Femur (tissue), 1 donor: ENCODE results near the gene PKNOX2.

Experiments used
- DNase-seq: peaks from one replicate; pipeline ENCODE4 v3.0.0-alpha.2; 2017

PKNOX2 gene

GRCh38 chr11:125174057-125174456, 9.5 kb downstream of the PKNOX2 start:
- DNase-seq: no peak

DNA sequence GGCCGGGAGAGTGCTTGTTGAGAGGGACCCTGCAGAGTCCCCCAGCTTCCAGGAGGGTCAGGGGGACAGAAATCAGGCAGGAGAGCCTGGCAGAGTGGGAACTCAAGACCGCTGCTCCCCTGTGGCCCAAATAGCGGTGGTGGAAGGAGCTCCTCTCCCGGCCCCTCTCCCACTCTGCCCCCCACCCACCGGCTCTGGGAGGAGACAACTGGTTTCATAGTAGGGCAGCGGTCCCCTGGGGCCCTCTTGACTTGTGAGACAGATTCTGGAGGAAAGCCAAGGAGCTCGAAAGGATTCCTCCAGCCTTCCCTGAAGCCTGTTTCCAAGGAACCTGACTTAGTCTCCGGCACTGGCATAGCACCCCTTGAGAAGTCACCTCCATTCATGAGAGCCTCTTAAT, 10.1 kb downstream of the PKNOX2 start:
- no peak for DNase-seq

DNA sequence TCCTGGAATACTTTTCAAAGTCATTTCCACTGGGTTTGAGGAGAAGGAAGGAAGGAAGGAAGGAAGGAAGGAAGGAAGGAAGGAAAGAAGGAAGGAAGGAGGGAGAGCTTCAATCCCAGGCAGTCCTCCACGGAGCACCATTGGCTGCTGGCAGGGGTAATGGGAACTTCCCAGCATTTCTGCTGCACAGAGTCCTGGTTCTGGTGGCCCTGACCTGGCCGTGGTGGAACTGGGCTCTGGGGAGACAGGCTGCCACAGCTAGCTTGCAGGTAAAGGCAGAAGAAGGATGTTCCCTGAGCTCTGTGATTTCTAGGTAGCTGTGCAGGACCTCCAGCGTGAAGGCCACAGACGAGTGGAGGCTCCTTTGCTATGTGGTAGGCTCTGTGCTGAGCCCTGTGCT, 10.6 kb downstream of the PKNOX2 start:
- DNase-seq: no peak

- DNase-seq: no peak
These were observed 11.5 kb downstream of the PKNOX2 start for GRCh38 chr11:125175896-125176575.

- no peak for DNase-seq
These were observed 12.3 kb downstream of the PKNOX2 start for GRCh38 chr11:125176866-125177265.

- DNase-seq: no peak
These were observed 13.0 kb downstream of the PKNOX2 start for GRCh38 chr11:125177543-125177942.

DNA sequence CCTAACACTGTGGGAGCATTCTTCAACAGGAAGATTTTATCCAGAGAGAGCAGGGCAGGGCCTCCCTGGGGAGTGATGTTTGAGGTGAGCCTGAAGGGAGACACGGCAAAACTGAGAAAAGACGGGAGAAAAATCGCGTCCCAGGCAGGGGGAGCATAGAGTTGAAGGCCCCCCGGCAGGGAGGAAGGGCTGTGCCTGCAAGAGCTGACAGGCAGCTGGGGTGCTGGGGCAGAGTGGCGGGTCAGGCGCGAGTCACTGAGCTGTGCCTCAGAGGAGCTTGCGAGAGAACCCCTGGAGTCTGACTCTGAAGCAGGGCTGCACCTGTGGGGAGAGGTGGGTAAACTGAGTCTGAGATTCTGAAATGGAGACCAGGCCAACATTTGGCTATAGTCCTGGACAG, 14.8 kb downstream of the PKNOX2 start:
- DNase-seq: no peak

DNA sequence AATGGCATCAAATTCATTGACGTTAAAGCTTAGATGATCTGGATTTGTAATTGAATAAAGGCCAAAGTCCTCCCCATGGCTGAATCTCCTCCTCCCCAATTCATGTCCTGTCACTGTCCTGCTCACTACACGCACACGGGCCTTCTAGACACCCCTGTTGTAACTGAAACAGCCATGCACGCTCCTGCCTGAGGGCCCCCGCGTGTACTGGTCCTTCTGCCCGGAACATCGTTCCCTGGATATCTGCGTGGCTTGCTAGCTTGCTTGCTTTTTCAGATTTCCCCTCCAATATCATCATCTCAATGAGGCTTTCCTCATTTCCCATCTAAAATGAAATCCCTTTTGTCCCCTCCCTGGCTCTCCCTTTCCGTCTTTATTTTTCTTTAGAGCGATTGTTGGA, 15.3 kb downstream of the PKNOX2 start:
- DNase-seq: no peak

- DNase-seq: no peak
These were observed 16.1 kb downstream of the PKNOX2 start for GRCh38 chr11:125180413-125181305.

- DNase-seq: no peak
These were observed 18.0 kb downstream of the PKNOX2 start for GRCh38 chr11:125182573-125182972.

- no peak for DNase-seq
These were observed 19.1 kb downstream of the PKNOX2 start for GRCh38 chr11:125183641-125184040.

- DNase-seq: no peak
These were observed 23.5 kb downstream of the PKNOX2 start for GRCh38 chr11:125188021-125188420.

- DNase-seq: no peak
These were observed 26.0 kb downstream of the PKNOX2 start for GRCh38 chr11:125190566-125190965.

DNA sequence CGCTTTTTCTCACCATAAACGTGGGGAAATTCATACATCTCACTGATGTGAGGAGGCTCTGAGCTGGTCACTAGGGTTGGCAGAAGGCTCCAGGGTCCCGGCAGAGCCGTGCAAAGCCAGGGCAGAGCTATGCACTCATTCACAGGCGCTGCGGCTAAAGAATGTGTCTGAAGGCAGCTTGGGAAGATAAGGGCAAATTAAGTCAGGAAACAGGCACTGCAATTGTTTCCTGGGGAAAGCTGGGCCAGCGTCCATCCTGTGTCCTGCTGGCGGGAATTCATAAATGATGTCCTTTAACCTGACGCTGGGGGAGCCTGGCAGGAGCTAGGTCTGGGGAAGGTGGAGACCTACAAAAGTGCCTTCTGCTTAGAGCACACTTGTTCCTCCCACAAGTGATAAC, 27.6 kb downstream of the PKNOX2 start:
- no peak for DNase-seq

DNA sequence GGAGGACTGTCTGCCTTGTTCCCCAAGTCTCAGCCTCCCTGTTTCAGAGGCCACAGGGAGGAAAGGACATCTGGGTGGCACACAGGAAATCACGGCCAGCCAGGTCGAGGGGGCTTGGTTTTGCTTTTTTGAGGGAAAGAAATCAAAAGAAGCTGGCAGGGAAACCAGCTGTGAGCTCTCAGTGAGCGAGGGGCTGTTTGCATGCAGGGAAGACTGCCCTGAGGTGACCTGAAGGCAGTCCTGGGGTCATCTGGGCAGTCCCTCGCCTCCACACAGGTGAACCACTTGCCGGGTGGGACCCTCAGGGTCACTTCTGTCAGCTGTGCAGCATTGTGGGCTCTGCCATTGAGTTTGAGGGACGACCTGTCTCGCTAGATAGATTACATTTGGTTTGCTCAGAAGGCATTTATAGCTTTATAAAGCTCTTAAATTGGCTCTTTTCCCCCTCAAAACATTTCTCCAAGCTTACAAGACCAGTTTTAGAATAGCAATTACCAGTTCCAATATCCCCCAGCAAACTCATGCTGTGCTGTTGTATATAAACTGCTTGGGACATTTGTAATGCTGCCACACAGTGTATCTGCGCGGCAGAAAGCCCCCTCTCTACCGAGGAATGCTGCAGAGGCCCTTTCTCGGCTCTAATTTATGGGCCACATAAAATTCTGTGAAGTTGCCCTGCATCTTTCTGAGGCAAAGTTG, 28.3 kb downstream of the PKNOX2 start:
- no peak for DNase-seq

- no peak for DNase-seq
These were observed 28.8 kb downstream of the PKNOX2 start for GRCh38 chr11:125193416-125193726.

DNA sequence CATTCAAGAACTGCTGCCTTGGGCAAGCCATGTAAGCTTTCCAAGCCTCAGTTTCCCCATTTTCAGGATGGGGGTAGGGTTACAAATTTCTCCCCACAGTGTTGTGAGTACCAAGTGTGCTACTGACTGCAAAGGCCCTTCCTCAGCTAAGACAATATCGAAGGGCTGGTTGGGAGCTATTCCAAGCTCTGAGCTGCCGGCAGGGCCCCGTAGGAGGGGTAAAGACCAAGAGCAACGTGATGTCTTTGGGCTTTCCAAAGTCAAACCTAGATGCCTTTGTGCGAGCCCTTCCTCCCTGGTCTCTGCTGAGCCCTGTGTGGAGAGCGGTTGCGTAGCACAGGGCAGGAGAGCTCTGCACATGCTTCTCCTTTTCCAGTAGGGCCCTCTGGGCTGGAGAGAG, 29.3 kb downstream of the PKNOX2 start:
- DNase-seq: no peak

DNA sequence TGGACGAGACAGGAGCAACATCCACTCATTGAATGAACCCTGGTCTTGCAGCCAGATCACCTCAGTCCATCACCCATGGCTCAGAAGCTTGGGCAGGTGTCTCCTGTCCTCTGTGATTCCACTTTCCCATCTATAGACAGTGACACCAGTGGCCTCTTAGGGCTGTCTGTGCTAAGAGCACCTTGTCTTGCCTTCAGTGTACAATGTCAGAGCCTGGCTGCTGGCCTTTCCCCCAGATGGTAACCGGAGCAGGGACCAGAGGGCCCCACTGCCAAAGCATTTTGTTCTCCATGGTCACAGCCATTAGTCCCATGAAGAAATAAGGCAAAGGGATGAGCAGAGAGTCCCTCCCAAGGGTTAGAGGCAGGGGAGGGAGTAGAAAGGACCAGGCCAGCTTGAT, 35.4 kb downstream of the PKNOX2 start:
- DNase-seq: no peak

- DNase-seq: no peak
These were observed 35.9 kb downstream of the PKNOX2 start for GRCh38 chr11:125200441-125200840.

- peak; percentile 30 for DNase-seq
These were observed 37.1 kb downstream of the PKNOX2 start for GRCh38 chr11:125201525-125202141.

DNA sequence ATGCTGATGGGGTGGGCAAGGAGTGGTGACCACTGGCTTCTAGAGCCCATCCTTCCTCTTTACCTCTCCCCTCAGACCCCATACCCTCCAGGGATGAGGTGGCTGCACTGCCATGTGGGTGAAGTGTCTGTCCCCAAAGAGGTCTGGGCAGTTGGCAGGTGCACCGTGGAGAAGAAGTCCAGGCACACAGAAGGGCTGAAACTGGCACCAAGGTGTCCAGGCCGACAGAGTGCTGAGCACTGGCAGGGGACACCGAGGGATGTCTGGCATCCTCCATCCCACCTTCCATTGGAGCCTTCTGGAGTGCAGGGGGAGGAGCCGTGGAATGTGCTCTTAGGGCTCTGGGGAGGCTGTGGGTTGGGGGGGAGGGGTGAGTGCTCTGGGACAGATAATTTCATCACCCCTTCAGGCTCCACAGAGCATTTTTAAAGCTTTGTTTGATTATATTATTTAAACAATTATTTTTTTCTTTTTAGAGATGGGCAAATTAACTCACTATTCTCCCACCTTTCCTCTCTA, 37.9 kb downstream of the PKNOX2 start:
- no peak for DNase-seq

DNA sequence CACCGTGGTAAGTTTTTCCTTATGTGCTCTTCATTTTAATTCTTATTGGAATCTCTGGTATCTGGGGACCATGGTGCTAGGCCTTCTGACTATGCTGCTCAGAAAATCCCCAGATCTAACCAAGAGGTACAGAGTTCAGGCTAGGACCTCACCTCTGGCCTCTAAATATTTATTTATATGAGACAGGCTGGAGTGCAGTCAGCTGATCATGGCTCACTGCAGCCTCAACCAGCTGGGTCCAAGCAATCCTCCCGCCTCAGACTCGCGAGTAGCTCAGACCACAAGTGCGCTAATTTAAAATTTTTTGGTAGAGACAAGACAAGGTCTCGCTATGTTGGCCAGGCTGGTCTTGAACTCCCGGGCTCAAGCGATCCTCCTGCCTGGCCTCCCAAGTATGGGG, 38.4 kb downstream of the PKNOX2 start:
- no peak for DNase-seq

- DNase-seq: no peak
These were observed 43.4 kb downstream of the PKNOX2 start for GRCh38 chr11:125207866-125208425.
